ENCODE data around the gene ERVFRD-1. TPM values are rescaled to one million over a fixed set of nuclear protein-coding genes. Genes with fewer than 3 reads are reported as not detected.

Gene ERVFRD-1
- total RNA-seq, 2 donors from 2014 or later: not detected

- no peak overlapping the region for H3K27ac ChIP-seq (ENCODE audit: low read depth, low read length)
- 92 to 94% methylated on average over 9 of the region's 9 CpGs for WGBS, 2 experiments (ENCODE audit: insufficient coverage in 1 of 2, insufficient read length in 1 of 2)
- H3K9me3 Mint-ChIP-seq: no peaks in the 10 kb centered on the region
- no peaks in the 10 kb centered on the region for H3K27me3 Mint-ChIP-seq (ENCODE audit: insufficient read depth)
- H3K27ac Mint-ChIP-seq: peak overlapping the region; percentile 35
- no peak for DNase-seq
- H3K4me3 ChIP-seq (ENCODE audit: low read length): no peak overlapping the region
- H3K9me3 ChIP-seq (ENCODE audit: control insufficient read depth, low read length): no peaks in the 10 kb centered on the region
- H3K9ac ChIP-seq (ENCODE audit: extremely low read depth, low read length, poor library complexity, severe bottlenecking): no peak overlapping the region
- no peaks in the 10 kb centered on the region for H3K4me1 ChIP-seq (ENCODE audit: control insufficient read depth, insufficient read depth, low read length)
- H3K4me1 Mint-ChIP-seq: peaks cover 20% of the 10 kb centered on the region
- no peaks in the 10 kb centered on the region for H3K27me3 ChIP-seq (ENCODE audit: control insufficient read depth, insufficient read depth, low read length, poor library complexity, severe bottlenecking)
- H3K36me3 Mint-ChIP-seq (ENCODE audit: low read depth): peaks cover 3% of the 10 kb centered on the region
- TF ChIP-seq, protein P1, sequence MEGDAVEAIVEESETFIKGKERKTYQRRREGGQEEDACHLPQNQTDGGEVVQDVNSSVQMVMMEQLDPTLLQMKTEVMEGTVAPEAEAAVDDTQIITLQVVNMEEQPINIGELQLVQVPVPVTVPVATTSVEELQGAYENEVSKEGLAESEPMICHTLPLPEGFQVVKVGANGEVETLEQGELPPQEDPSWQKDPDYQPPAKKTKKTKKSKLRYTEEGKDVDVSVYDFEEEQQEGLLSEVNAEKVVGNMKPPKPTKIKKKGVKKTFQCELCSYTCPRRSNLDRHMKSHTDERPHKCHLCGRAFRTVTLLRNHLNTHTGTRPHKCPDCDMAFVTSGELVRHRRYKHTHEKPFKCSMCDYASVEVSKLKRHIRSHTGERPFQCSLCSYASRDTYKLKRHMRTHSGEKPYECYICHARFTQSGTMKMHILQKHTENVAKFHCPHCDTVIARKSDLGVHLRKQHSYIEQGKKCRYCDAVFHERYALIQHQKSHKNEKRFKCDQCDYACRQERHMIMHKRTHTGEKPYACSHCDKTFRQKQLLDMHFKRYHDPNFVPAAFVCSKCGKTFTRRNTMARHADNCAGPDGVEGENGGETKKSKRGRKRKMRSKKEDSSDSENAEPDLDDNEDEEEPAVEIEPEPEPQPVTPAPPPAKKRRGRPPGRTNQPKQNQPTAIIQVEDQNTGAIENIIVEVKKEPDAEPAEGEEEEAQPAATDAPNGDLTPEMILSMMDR (conservative IDR thresholded peaks at IDR 0.05): no peak
- H3K4me3 Mint-ChIP-seq: no peak overlapping the region
- no peaks in the 10 kb centered on the region for H3K36me3 ChIP-seq (ENCODE audit: control insufficient read depth, insufficient read depth, low read length)
These were observed 378 bp upstream of the ERVFRD-1 start for GRCh38 chr6:11111769-11112437.

DNA sequence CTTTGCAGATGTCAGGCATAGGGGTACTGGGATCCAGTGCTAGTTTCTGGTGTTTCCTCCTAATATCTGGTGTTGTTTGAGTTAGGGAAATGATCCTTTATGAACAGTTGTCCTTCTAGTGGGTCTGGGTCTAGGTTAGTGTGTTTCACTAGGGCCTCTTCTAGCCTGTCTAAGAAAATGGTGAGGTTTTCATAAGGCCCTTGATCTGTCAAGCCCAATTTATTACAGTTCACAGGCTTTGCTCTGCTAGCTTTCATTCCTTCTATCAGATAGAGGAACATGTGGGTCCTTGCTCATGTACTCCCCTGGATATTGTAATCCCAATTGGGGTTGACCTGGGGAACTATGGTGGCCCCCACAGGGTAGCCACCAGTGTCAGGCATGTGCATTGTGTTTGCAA lies 2.8 kb downstream of the ERVFRD-1 start:
- Histone ChIP-seq H3K4me1 (ENCODE audit: control insufficient read depth, insufficient read depth, low read length) (no peaks in the 10 kb centered on the region), H3K4me3 (ENCODE audit: low read length) (no peak overlapping the region), H3K36me3 (ENCODE audit: control insufficient read depth, insufficient read depth, low read length) (no peaks in the 10 kb centered on the region), H3K9me3 (ENCODE audit: control insufficient read depth, low read length) (no peaks in the 10 kb centered on the region), H3K9ac (ENCODE audit: extremely low read depth, low read length, poor library complexity, severe bottlenecking) (no peak overlapping the region), H3K27ac (ENCODE audit: low read depth, low read length) (no peak overlapping the region), H3K27me3 (ENCODE audit: control insufficient read depth, insufficient read depth, low read length, poor library complexity, severe bottlenecking) (no peaks in the 10 kb centered on the region)
- Mint-ChIP-seq H3K4me3 (no peak overlapping the region), H3K27me3 (ENCODE audit: insufficient read depth) (no peaks in the 10 kb centered on the region), H3K36me3 (ENCODE audit: low read depth) (no peaks in the 10 kb centered on the region), H3K9me3 (no peaks in the 10 kb centered on the region), H3K4me1 (peaks cover 26% of the 10 kb centered on the region), H3K27ac (no peak overlapping the region)
- no peak for DNase-seq
- TF ChIP-seq, protein P1 (conservative IDR thresholded peaks at IDR 0.05): no peak

- Histone ChIP-seq H3K9me3 (ENCODE audit: control insufficient read depth, low read length) (peaks cover 19% of the 10 kb centered on the region), H3K9ac (ENCODE audit: extremely low read depth, low read length, poor library complexity, severe bottlenecking) (no peak overlapping the region), H3K27me3 (ENCODE audit: control insufficient read depth, insufficient read depth, low read length, poor library complexity, severe bottlenecking) (no peaks in the 10 kb centered on the region), H3K4me3 (ENCODE audit: low read length) (no peak overlapping the region), H3K27ac (ENCODE audit: low read depth, low read length) (no peak overlapping the region), H3K36me3 (ENCODE audit: control insufficient read depth, insufficient read depth, low read length) (peaks cover 5% of the 10 kb centered on the region), H3K4me1 (ENCODE audit: control insufficient read depth, insufficient read depth, low read length) (no peaks in the 10 kb centered on the region)
- no peak overlapping the region for H3K27ac Mint-ChIP-seq
- H3K4me3 Mint-ChIP-seq: no peak overlapping the region
- H3K27me3 Mint-ChIP-seq (ENCODE audit: insufficient read depth): no peaks in the 10 kb centered on the region
- TF ChIP-seq, protein P1 (conservative IDR thresholded peaks at IDR 0.05): no peak
- H3K9me3 Mint-ChIP-seq: peaks cover 8% of the 10 kb centered on the region
- no peak for DNase-seq
- peaks cover 21% of the 10 kb centered on the region for H3K36me3 Mint-ChIP-seq (ENCODE audit: low read depth)
- WGBS, 2 experiments (ENCODE audit: insufficient coverage in 1 of 2, insufficient read length in 1 of 2): 87 to 88% methylated on average over 4 to 5 of the region's 5 CpGs
- peaks cover 17% of the 10 kb centered on the region for H3K4me1 Mint-ChIP-seq
These were observed 8.5 kb downstream of the ERVFRD-1 start for GRCh38 chr6:11103065-11103464.
